A673 (cell line): Measurements from ENCODE around the gene DNMBP. TPM values are rescaled to one million over a fixed set of nuclear protein-coding genes. Genes with fewer than 3 reads are reported as not detected.
"Not testable (repeated sequence)": the region's sequence is repeated elsewhere in the genome, so short reads cannot be mapped to it uniquely, and the experiment has no call there.

Source experiments
- BruUV-seq: library from RNA; stranded (reverse); fragments of 400-500 nt; replicated peaks from 2 replicates; lab custom pipeline; 2021; lab: Mats Ljungman, UMichigan
- CTCF ChIA-PET: fragments of 300-600 bp; sonication (Branson Sonifier 250); formaldehyde crosslinking; loops from one replicate; lab custom pipeline; 2022; ENCODE audit warnings: antibody characterized with exemption; lab: Charles Lee
- POLR2A ChIA-PET: fragments of 300-600 bp; sonication (Branson Sonifier 250); formaldehyde crosslinking; loops from one replicate; lab custom pipeline; 2022; ENCODE audit warnings: antibody characterized with exemption; ENCODE audit not compliant: low non-redundant PET; lab: Charles Lee
- DNase-seq: peaks from one replicate; pipeline ENCODE4 v3.0.0-alpha.2; 2015; ENCODE audit warnings: low spot score
- H3K27ac ChIP-seq: fragments of 200-600 bp; sonication (generic); 2 replicates; pipeline ENCODE4 v1.5.1; 2016; ENCODE audit warnings: mixed run types, low read depth, mild to moderate bottlenecking, mixed read lengths, antibody characterized with exemption, low read length; ENCODE audit not compliant: poor library complexity, severe bottlenecking
- H3K27me3 ChIP-seq: fragments of 200-600 bp; sonication (generic); replicated peaks from 2 replicates; pipeline ENCODE4 v1.6.1; 2017; ENCODE audit warnings: mixed run types, low read depth, mild to moderate bottlenecking, mixed read lengths, antibody characterized with exemption, low read length; ENCODE audit not compliant: insufficient read depth, poor library complexity
- H3K36me3 ChIP-seq: fragments of 200-600 bp; sonication (generic); 2 replicates; pipeline ENCODE4 v1.6.1; 2016; ENCODE audit warnings: mixed run types, mild to moderate bottlenecking, mixed read lengths, antibody characterized with exemption, low read length; ENCODE audit not compliant: insufficient read depth, poor library complexity, severe bottlenecking
- H3K4me1 ChIP-seq: fragments of 200-600 bp; sonication (generic); 2 replicates; pipeline ENCODE4 v1.6.1; 2017; ENCODE audit warnings: mixed run types, mild to moderate bottlenecking, mixed read lengths, antibody characterized with exemption, low read length; ENCODE audit not compliant: insufficient read depth, poor library complexity, severe bottlenecking
- H3K4me3 ChIP-seq: fragments of 200-600 bp; sonication (generic); 2 replicates; pipeline ENCODE4 v1.5.1; 2016; ENCODE audit warnings: low read depth, mixed run types, mild to moderate bottlenecking, mixed read lengths, low read length; ENCODE audit not compliant: poor library complexity, severe bottlenecking
- H3K9me3 ChIP-seq: fragments of 200-600 bp; sonication (generic); 2 replicates; pipeline ENCODE4 v1.6.1; 2016; ENCODE audit warnings: mixed run types, low read depth, mild to moderate bottlenecking, mixed read lengths, antibody characterized with exemption, low read length; ENCODE audit not compliant: poor library complexity, severe bottlenecking
- CTCF ChIP-seq: fragments of 300-800, 200-600 bp; sonication (generic); conservative IDR thresholded peaks from 2 replicates; pipeline ENCODE4 v1.5.1; 2017; ENCODE audit warnings: low read depth, mild to moderate bottlenecking, antibody characterized with exemption, low read length, moderate library complexity, mixed read lengths
- EZH2 ChIP-seq: fragments of 200-600 bp; sonication (generic); IDR thresholded peaks from 2 replicates; pipeline ENCODE4 v1.6.1; 2017; ENCODE audit warnings: borderline replicate concordance, low read depth, mild to moderate bottlenecking, mixed read lengths, antibody characterized with exemption, low read length; ENCODE audit not compliant: poor library complexity, severe bottlenecking
- intact Hi-C: fragments of 100-400 bp; cut with micrococcal nuclease; formaldehyde crosslinking; loops from one replicate; pipeline ENCODE4 v1.10.0; 2022; ENCODE audit not compliant: unreplicated experiment
- total RNA-seq: library from RNA; stranded (reverse); gene quantifications from 2 replicates; pipeline ENCODE4 v1.2.3, GENCODE V29; 2021

Gene DNMBP
- total RNA-seq, 1 experiment from 2014 or later = 28.0 TPM

GRCh38 chr10:99841746-99842145, 168.0 kb downstream of the DNMBP start:
- H3K9me3 ChIP-seq = no peaks in the 10 kb centered on the region
- intact Hi-C loops = loop anchor here (10.0 kb wide), 2 partner anchors 123 to 403 kb away; no protein-coding TSS in a partner anchor
- CTCF ChIA-PET = interaction anchor here (0.6 kb wide), 1 partner anchor 213 kb away, joined by 6 read pairs; no protein-coding TSS in a partner anchor

GRCh38 chr10:99840859-99841258, 168.9 kb downstream of the DNMBP start:
- POLR2A ChIA-PET, DNase-seq, BruUV-seq, H3K4me1 ChIP-seq, H3K27me3 ChIP-seq, H3K36me3 ChIP-seq, CTCF ChIA-PET, H3K4me3 ChIP-seq, H3K9me3 ChIP-seq, H3K27ac ChIP-seq: not testable (repeated sequence)
- intact Hi-C loops = loop anchor here (10.0 kb wide), 2 partner anchors 124 to 404 kb away; no protein-coding TSS in a partner anchor

More at GRCh38 chr10:99841746-99842145, 168.0 kb downstream of the DNMBP start:
- H3K27ac ChIP-seq = no peak overlapping the region
- H3K27me3 ChIP-seq = no peaks in the 10 kb centered on the region
- POLR2A ChIA-PET = no interaction called here
- H3K4me1 ChIP-seq = peaks cover 5% of the 10 kb centered on the region
- no peak overlapping the region for H3K4me3 ChIP-seq
- TF ChIP-seq CTCF (no peak), EZH2 (no peak)
- DNase-seq = no peak
- H3K36me3 ChIP-seq = no peaks in the 10 kb centered on the region
- no TSS peak for BruUV-seq

GRCh38 chr10:99836711-99837110, 173.0 kb downstream of the DNMBP start:
- no peaks in the 10 kb centered on the region for H3K27me3 ChIP-seq
- H3K27ac ChIP-seq = no peak overlapping the region
- H3K9me3 ChIP-seq = no peaks in the 10 kb centered on the region
- CTCF ChIA-PET = no interaction called here
- no peak for TF ChIP-seq CTCF
- TF ChIP-seq EZH2 = no peak
- intact Hi-C loops = no loop called here
- DNase-seq = no peak
- no peaks in the 10 kb centered on the region for H3K36me3 ChIP-seq
- no peak overlapping the region for H3K4me3 ChIP-seq
- no peaks in the 10 kb centered on the region for H3K4me1 ChIP-seq
- POLR2A ChIA-PET = no interaction called here
- no TSS peak for BruUV-seq

GRCh38 chr10:99835947-99836346, 173.8 kb downstream of the DNMBP start:
- BruUV-seq = no TSS peak

More at GRCh38 chr10:99835947-99836346, 173.8 kb downstream of the DNMBP start:
- ChIA-PET CTCF (no interaction called here), POLR2A (no interaction called here)
- no peaks in the 10 kb centered on the region for H3K4me1 ChIP-seq
- no peak overlapping the region for H3K4me3 ChIP-seq
- H3K9me3 ChIP-seq = no peaks in the 10 kb centered on the region
- H3K27ac ChIP-seq = no peak overlapping the region
- no peaks in the 10 kb centered on the region for H3K27me3 ChIP-seq
- TF ChIP-seq EZH2 = no peak
- TF ChIP-seq CTCF = no peak
- no peak for DNase-seq
- intact Hi-C loops = no loop called here
- H3K36me3 ChIP-seq = no peaks in the 10 kb centered on the region
